Osteoblast (primary cell): Measurements from ENCODE around the gene LUC7L. TPM values are rescaled to one million over a fixed set of nuclear protein-coding genes. Genes with fewer than 3 reads are reported as not detected.

Experiments
- DNase-seq: peaks from one replicate; pipeline ENCODE4 v3.0.0; 2011; ENCODE audit warnings: low spot score, mixed read lengths; ENCODE audit not compliant: insufficient read length; ENCODE audit errors: missing footprints
- H2AFZ ChIP-seq: 2 replicates; pipeline ENCODE4 v1.6.0; 2011; ENCODE audit warnings: mild to moderate bottlenecking, low read length
- H3K27ac ChIP-seq: 2 replicates; pipeline ENCODE4 v1.5.1; 2011; ENCODE audit warnings: mild to moderate bottlenecking, low read depth, low read length, moderate library complexity
- H3K27me3 ChIP-seq: 2 replicates; pipeline ENCODE4 v1.6.0; 2012; ENCODE audit warnings: mild to moderate bottlenecking, control low read depth, inconsistent platforms, low read length, moderate library complexity; ENCODE audit not compliant: insufficient read depth
- H3K36me3 ChIP-seq: 2 replicates; pipeline ENCODE4 v1.5.1; 2011; ENCODE audit warnings: mild to moderate bottlenecking, low read length, control low read depth, moderate library complexity; ENCODE audit not compliant: insufficient read depth
- H3K4me1 ChIP-seq: 2 replicates; pipeline ENCODE4 v1.5.1; 2011; ENCODE audit warnings: mild to moderate bottlenecking, low read length, control low read depth, moderate library complexity; ENCODE audit not compliant: insufficient read depth
- H3K4me2 ChIP-seq: 2 replicates; pipeline ENCODE4 v1.6.0; 2011; ENCODE audit warnings: mild to moderate bottlenecking, low read length; ENCODE audit not compliant: insufficient read depth
- H3K4me3 ChIP-seq: fragments of 200-600 bp; sonication (generic); 3 replicates; pipeline ENCODE4 v1.5.1; 2012; ENCODE audit warnings: mild to moderate bottlenecking, low read length, inconsistent platforms; ENCODE audit not compliant: insufficient read depth
- H3K79me2 ChIP-seq: 2 replicates; pipeline ENCODE4 v1.6.0; 2012; ENCODE audit warnings: mild to moderate bottlenecking, low read length, control low read depth, inconsistent platforms; ENCODE audit not compliant: insufficient read depth
- H3K9me3 ChIP-seq: 2 replicates; pipeline ENCODE4 v1.5.1; 2011; ENCODE audit warnings: low read depth, low read length, control low read depth
- H4K20me1 ChIP-seq: 2 replicates; pipeline ENCODE4 v1.6.0; 2012; ENCODE audit warnings: mild to moderate bottlenecking, low read length, control low read depth; ENCODE audit not compliant: insufficient read depth
- CTCF ChIP-seq: IDR thresholded peaks from 2 replicates; pipeline ENCODE4 v1.5.1; 2011; ENCODE audit warnings: mild to moderate bottlenecking, low read depth, low read length, moderate library complexity; ENCODE audit errors: extremely low read depth
- total RNA-seq: library from RNA; depleted of rRNA; stranded (reverse); fragments of >200 nt; gene quantifications from 2 replicates; pipeline ENCODE4 v1.2.3, GENCODE V29; 2012

LUC7L gene
- total RNA-seq, 1 donor = 46.0 TPM

- Histone ChIP-seq H3K4me2 (no peak overlapping the region), H2AFZ (no peak overlapping the region), H3K27ac (no peak overlapping the region), H3K4me1 (no peaks in the 10 kb centered on the region), H3K4me3 (no peak overlapping the region), H3K79me2 (no peaks in the 10 kb centered on the region), H3K36me3 (peaks cover 8% of the 10 kb centered on the region), H3K9me3 (no peaks in the 10 kb centered on the region), H4K20me1 (peaks cover 4% of the 10 kb centered on the region), H3K27me3 (no peaks in the 10 kb centered on the region)
- DNase-seq = peak; percentile 57
- no peak for TF ChIP-seq CTCF
Observed at GRCh38 chr16:262121-262745, 33.0 kb upstream of the LUC7L start.

- Histone ChIP-seq H3K4me3 (no peak overlapping the region), H3K4me2 (no peak overlapping the region), H3K27me3 (no peaks in the 10 kb centered on the region), H3K79me2 (no peaks in the 10 kb centered on the region), H3K4me1 (no peaks in the 10 kb centered on the region), H3K27ac (no peak overlapping the region), H3K36me3 (peaks cover 8% of the 10 kb centered on the region), H3K9me3 (no peaks in the 10 kb centered on the region), H2AFZ (no peak overlapping the region), H4K20me1 (no peaks in the 10 kb centered on the region)
- TF ChIP-seq CTCF = no peak
- peak; percentile 65 for DNase-seq
Observed at GRCh38 chr16:261031-261691, 31.9 kb upstream of the LUC7L start.

GRCh38 chr16:260326-260725 is 31.1 kb upstream of the LUC7L start:
- H3K4me3 ChIP-seq = no peak overlapping the region
- no peaks in the 10 kb centered on the region for H4K20me1 ChIP-seq
- no peaks in the 10 kb centered on the region for H3K27me3 ChIP-seq
- no peaks in the 10 kb centered on the region for H3K9me3 ChIP-seq
- no peak overlapping the region for H2AFZ ChIP-seq
- no peaks in the 10 kb centered on the region for H3K4me1 ChIP-seq
- DNase-seq = peak; percentile 68
- no peak overlapping the region for H3K4me2 ChIP-seq
- no peak overlapping the region for H3K27ac ChIP-seq
- TF ChIP-seq CTCF = no peak
- H3K79me2 ChIP-seq = no peaks in the 10 kb centered on the region
- peaks cover 11% of the 10 kb centered on the region for H3K36me3 ChIP-seq

GRCh38 chr16:259814-260253 is 30.6 kb upstream of the LUC7L start:
- Histone ChIP-seq H3K9me3 (no peaks in the 10 kb centered on the region), H3K36me3 (peaks cover 12% of the 10 kb centered on the region), H3K27me3 (no peaks in the 10 kb centered on the region), H4K20me1 (no peaks in the 10 kb centered on the region), H3K4me2 (no peak overlapping the region), H3K4me1 (no peaks in the 10 kb centered on the region), H2AFZ (no peak overlapping the region), H3K27ac (no peak overlapping the region), H3K4me3 (no peak overlapping the region), H3K79me2 (no peaks in the 10 kb centered on the region)
- peak; percentile 58 for DNase-seq
- no peak for TF ChIP-seq CTCF
